ENCODE results near the gene COPS9.

DNA sequence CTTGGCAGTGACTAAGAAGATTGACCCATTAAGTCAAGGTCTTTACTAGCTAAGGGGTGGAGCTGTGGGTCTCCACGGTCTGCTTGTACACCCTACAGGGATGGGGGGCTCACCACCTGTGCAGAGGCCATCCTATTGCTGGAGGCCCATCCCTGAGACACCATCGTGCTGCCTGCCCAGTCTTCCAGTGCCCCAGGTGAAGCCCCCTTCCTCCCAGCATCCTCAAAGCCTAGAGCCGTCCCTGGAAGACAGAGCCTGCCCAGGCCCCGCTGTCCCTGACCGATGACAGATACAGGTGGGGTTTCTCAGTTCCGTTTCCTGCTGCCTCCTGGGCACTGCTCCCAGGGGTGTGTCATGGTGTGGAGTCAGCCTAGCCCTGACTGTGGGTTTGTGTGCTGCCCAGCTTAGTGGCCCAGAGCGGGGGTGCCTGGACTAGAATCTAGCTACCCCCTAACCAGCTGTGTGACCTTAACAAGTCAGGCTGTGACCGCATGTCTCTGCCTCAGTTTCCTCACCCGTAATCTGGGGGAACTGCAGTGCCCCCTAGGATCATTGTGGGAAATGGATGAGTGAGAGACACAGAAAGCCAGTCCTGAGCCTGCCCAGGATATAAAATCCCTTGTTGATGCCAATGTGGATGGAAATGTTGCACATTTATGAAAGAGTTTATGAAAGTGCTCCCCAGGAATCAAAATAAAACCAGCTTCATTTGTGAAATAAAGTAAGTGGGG lies 2.3 kb upstream of the COPS9 start:
- TF ChIP-seq, protein P1, sequence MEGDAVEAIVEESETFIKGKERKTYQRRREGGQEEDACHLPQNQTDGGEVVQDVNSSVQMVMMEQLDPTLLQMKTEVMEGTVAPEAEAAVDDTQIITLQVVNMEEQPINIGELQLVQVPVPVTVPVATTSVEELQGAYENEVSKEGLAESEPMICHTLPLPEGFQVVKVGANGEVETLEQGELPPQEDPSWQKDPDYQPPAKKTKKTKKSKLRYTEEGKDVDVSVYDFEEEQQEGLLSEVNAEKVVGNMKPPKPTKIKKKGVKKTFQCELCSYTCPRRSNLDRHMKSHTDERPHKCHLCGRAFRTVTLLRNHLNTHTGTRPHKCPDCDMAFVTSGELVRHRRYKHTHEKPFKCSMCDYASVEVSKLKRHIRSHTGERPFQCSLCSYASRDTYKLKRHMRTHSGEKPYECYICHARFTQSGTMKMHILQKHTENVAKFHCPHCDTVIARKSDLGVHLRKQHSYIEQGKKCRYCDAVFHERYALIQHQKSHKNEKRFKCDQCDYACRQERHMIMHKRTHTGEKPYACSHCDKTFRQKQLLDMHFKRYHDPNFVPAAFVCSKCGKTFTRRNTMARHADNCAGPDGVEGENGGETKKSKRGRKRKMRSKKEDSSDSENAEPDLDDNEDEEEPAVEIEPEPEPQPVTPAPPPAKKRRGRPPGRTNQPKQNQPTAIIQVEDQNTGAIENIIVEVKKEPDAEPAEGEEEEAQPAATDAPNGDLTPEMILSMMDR (optimal IDR thresholded peaks at IDR 0.05 in 1 of 3, IDR thresholded peaks at IDR 0.05 in 1 of 3, conservative IDR thresholded peaks at IDR 0.05 in 1 of 3; ENCODE audit: extremely low read depth in 1 of 3, insufficient read depth in 2 of 3, low read length in 3 of 3) = no peak
- TF ChIP-seq EZH2 (IDR thresholded peaks at IDR 0.05; ENCODE audit: low read length) = no peak

Measured in keratinocyte (primary cell).